SK-N-SH (cell line): Measurements from ENCODE around the gene DAB1.

Experiments used
- CTCF ChIP-seq: fragments of 200-600 bp; sonication (generic); IDR thresholded peaks from 2 replicates; pipeline ENCODE4 v1.6.1; 2017; ENCODE audit warnings: antibody characterized with exemption, mild to moderate bottlenecking, moderate library complexity
- MAX ChIP-seq: IDR thresholded peaks from 2 replicates; pipeline ENCODE4 v1.4.0; 2012; ENCODE audit warnings: low read depth
- POLR2AphosphoS5 ChIP-seq: IDR thresholded peaks from 2 replicates; pipeline ENCODE4 v1.6.1; 2012; ENCODE audit warnings: low read depth, low read length
- RFX5 ChIP-seq: IDR thresholded peaks from 2 replicates; pipeline ENCODE4 v1.6.1; 2012; ENCODE audit warnings: mild to moderate bottlenecking, improper control_type of control experiment, low read length
- RXRA ChIP-seq: IDR thresholded peaks from 2 replicates; pipeline ENCODE4 v1.4.0; 2012; ENCODE audit warnings: low read depth, mild to moderate bottlenecking, borderline replicate concordance
- TAF1 ChIP-seq: IDR thresholded peaks from 2 replicates; pipeline ENCODE4 v1.6.1; 2012; ENCODE audit warnings: low read depth, mild to moderate bottlenecking, low read length, moderate library complexity, borderline replicate concordance
- TCF12 ChIP-seq: IDR thresholded peaks from 2 replicates; pipeline ENCODE4 v1.4.0; 2012
- YY1 ChIP-seq: IDR thresholded peaks from 2 replicates; pipeline ENCODE4 v1.4.0; 2012; ENCODE audit warnings: low read depth, mild to moderate bottlenecking
- ZBTB33 ChIP-seq: IDR thresholded peaks from 2 replicates; pipeline ENCODE4 v1.4.0; 2012; ENCODE audit warnings: low read depth, borderline replicate concordance

- TF ChIP-seq RFX5 (no peak), CTCF (no peak), RXRA (no peak), POLR2AphosphoS5 (no peak), MAX (no peak), ZBTB33 (no peak), YY1 (no peak), TAF1 (no peak), TCF12 (no peak)
These were observed 285.3 kb downstream of the DAB1 start for GRCh38 chr1:57138432-57139078.
